Mesenchymal stem cell (in vitro differentiated cells and primary cell): ENCODE measurements around the gene SORBS2.

Experiments used
- DNase-seq: peaks from one replicate; pipeline ENCODE4 v3.0.0-alpha.2; 2013
- H2AFZ ChIP-seq: one replicate; pipeline ENCODE4 v1.6.1; 2013; ENCODE audit warnings: low read depth, mild to moderate bottlenecking, control low read depth, inconsistent platforms, low read length, moderate library complexity
- H2AK5ac ChIP-seq: 2 replicates; pipeline ENCODE4 v1.6.1; 2013; ENCODE audit warnings: low read length, moderate library complexity, mild to moderate bottlenecking, inconsistent platforms; ENCODE audit not compliant: severe bottlenecking
- H2BK120ac ChIP-seq: one replicate; pipeline ENCODE4 v1.6.1; 2013; ENCODE audit warnings: low read depth, mild to moderate bottlenecking, inconsistent platforms, low read length, moderate library complexity
- H2BK12ac ChIP-seq, 2 experiments: one replicate each; pipeline ENCODE4 v1.6.1; 2013; ENCODE audit warnings: inconsistent platforms in 2 of 2, low read length in 2 of 2, mild to moderate bottlenecking in 2 of 2, moderate library complexity in 2 of 2, control low read depth in 1 of 2
- H2BK15ac ChIP-seq: one replicate; pipeline ENCODE4 v1.6.1; 2013; ENCODE audit warnings: mild to moderate bottlenecking, low read depth, inconsistent platforms; ENCODE audit not compliant: poor library complexity, severe bottlenecking
- H2BK5ac ChIP-seq: 2 replicates; pipeline ENCODE4 v1.6.1; 2013; ENCODE audit warnings: low read depth, mild to moderate bottlenecking, low read length, control low read depth, inconsistent platforms; ENCODE audit not compliant: poor library complexity, severe bottlenecking
- H3K14ac ChIP-seq, 2 experiments: one replicate each; pipeline ENCODE4 v1.6.1; 2013; ENCODE audit warnings: inconsistent platforms in 2 of 2, low read length in 2 of 2, control low read depth in 1 of 2, mild to moderate bottlenecking in 1 of 2, moderate library complexity in 1 of 2
- H3K18ac ChIP-seq, 2 experiments: one replicate each; pipeline ENCODE4 v1.6.1; 2013; ENCODE audit warnings: inconsistent platforms in 2 of 2, low read length in 2 of 2, control low read depth in 1 of 2, low read depth in 1 of 2, mild to moderate bottlenecking in 1 of 2
- H3K23ac ChIP-seq, 2 experiments: one replicate each; pipeline ENCODE4 v1.6.1; 2013; ENCODE audit warnings: inconsistent platforms in 2 of 2, low read length in 2 of 2, mild to moderate bottlenecking in 2 of 2, moderate library complexity in 2 of 2, control low read depth in 1 of 2
- H3K27ac ChIP-seq: 2 replicates; pipeline ENCODE4 v1.5.1; 2013; ENCODE audit warnings: mild to moderate bottlenecking, moderate library complexity, low read length, control low read depth, inconsistent platforms; ENCODE audit not compliant: poor library complexity, severe bottlenecking
- H3K27me3 ChIP-seq, 2 experiments: 2 replicates each; pipeline versions ENCODE4 v1.6.1 to v1.7.0; 2013; ENCODE audit warnings: low read length in 2 of 2, mild to moderate bottlenecking in 2 of 2, moderate library complexity in 2 of 2, control low read depth in 1 of 2, inconsistent platforms in 1 of 2; ENCODE audit not compliant: control insufficient read depth in 1 of 2, insufficient read depth in 1 of 2
- H3K36me3 ChIP-seq, 2 experiments: 2 replicates each; pipeline versions ENCODE4 v1.6.1 to v1.7.0; 2013; ENCODE audit warnings: low read length in 2 of 2, control low read depth in 1 of 2, inconsistent platforms in 1 of 2, low read depth in 1 of 2, mild to moderate bottlenecking in 1 of 2; ENCODE audit not compliant: insufficient read depth in 2 of 2, control insufficient read depth in 1 of 2
- H3K4ac ChIP-seq, 2 experiments: one replicate each; pipeline ENCODE4 v1.6.1; 2013; ENCODE audit warnings: inconsistent platforms in 2 of 2, low read length in 2 of 2, mild to moderate bottlenecking in 2 of 2, moderate library complexity in 2 of 2, control low read depth in 1 of 2, low read depth in 1 of 2
- H3K4me1 ChIP-seq: 2 replicates; pipeline ENCODE4 v1.6.1; 2013; ENCODE audit warnings: low read depth, low read length, control low read depth; ENCODE audit not compliant: control insufficient read depth, insufficient read depth
- H3K4me2 ChIP-seq: 2 replicates; pipeline ENCODE4 v1.6.1; 2013; ENCODE audit warnings: low read length, mild to moderate bottlenecking, inconsistent platforms; ENCODE audit not compliant: poor library complexity, severe bottlenecking
- H3K4me3 ChIP-seq, 2 experiments: 2 replicates each; pipeline versions ENCODE4 v1.5.1 to v1.7.0; 2013; ENCODE audit warnings: low read length in 2 of 2, mild to moderate bottlenecking in 2 of 2, control low read depth in 1 of 2, low read depth in 1 of 2; ENCODE audit not compliant: insufficient read depth in 1 of 2
- H3K79me1 ChIP-seq: replicated peaks from 2 replicates; pipeline ENCODE4 v1.6.1; 2013; ENCODE audit warnings: mild to moderate bottlenecking, control low read depth, low read length, inconsistent platforms; ENCODE audit not compliant: poor library complexity, severe bottlenecking
- H3K9ac ChIP-seq: 2 replicates; pipeline ENCODE4 v1.7.0; 2013; ENCODE audit warnings: mild to moderate bottlenecking, low read length, moderate library complexity
- H3K9me3 ChIP-seq: 2 replicates; pipeline ENCODE4 v1.7.0; 2013; ENCODE audit warnings: mild to moderate bottlenecking, low read length; ENCODE audit not compliant: control insufficient read depth
- H4K8ac ChIP-seq: one replicate; pipeline ENCODE4 v1.6.1; 2013; ENCODE audit warnings: inconsistent platforms, mild to moderate bottlenecking, low read length, moderate library complexity
- H4K91ac ChIP-seq: one replicate; pipeline ENCODE4 v1.6.1; 2013; ENCODE audit warnings: mild to moderate bottlenecking, low read length, inconsistent platforms
- WGBS: methylation state at CpG from one replicate; pipeline ENCODE4 v1.1.7; 2013; ENCODE audit warnings: mixed read lengths; 5-methylcytosine and 5-hydroxymethylcytosine counted together

Gene SORBS2

DNA sequence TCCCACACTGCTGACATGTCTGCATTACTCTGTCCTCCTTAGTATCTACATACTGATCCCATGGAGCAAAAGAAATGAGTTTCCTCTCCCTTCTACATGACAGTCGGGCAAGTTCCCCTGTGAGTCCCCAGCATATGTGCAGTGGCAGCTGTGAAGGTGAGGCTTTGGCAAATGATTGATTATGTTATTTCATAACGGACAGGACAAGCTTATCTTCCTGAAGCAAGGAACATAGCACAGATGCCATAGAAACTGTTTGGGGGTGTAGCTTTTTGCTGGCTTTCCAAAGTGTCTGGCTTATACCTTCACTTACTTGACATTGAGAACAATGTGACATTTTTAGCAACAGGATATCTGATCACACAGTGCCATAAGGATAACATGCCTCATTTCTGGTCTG is 139.8 kb downstream of the SORBS2 start:
- Histone ChIP-seq H3K27ac (no peak overlapping the region), H2BK12ac (no peak overlapping the region), H3K36me3 (no peaks in the 10 kb centered on the region), H3K4me1 (no peaks in the 10 kb centered on the region), H3K14ac (no peak overlapping the region), H3K27me3 (no peaks in the 10 kb centered on the region), H4K91ac (no peak overlapping the region), H2BK120ac (no peak overlapping the region), H3K9ac (no peak overlapping the region), H3K23ac (no peak overlapping the region), H3K79me1 (no peaks in the 10 kb centered on the region), H3K18ac (no peak overlapping the region), H3K4ac (no peak overlapping the region), H2BK5ac (no peak overlapping the region), H2BK15ac (no peak overlapping the region), H3K4me2 (no peak overlapping the region), H3K4me3 (no peak overlapping the region), H3K9me3 (no peaks in the 10 kb centered on the region), H2AFZ (no peak overlapping the region), H2AK5ac (no peak overlapping the region), H4K8ac (no peak overlapping the region)
- DNase-seq: no peak
- WGBS: 42% methylated on average over 2 of the region's 2 CpGs

DNA sequence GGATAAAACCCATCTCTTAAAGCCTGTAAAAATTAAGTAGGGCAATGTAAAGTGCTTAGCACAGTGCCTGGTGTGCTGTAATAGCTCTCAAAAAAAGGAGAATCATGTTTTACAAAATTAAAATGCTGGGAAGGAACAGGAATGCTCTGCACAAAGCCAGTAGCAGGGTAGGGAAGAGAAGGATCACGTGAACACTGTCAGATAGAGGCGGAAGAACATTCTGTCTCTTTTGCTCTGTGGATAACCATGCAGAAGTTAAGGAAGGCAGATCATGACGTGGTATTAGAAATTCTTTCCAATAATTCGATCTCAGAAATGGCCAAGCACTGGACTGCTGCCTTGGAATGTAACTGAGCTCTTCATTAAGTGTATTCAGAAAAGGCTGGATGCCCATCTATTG is 140.5 kb downstream of the SORBS2 start:
- no peaks in the 10 kb centered on the region for H3K79me1 ChIP-seq
- no peak overlapping the region for H4K8ac ChIP-seq
- no peaks in the 10 kb centered on the region for H3K4me1 ChIP-seq
- H2BK12ac ChIP-seq: no peak overlapping the region
- H4K91ac ChIP-seq: no peak overlapping the region
- H2AFZ ChIP-seq: no peak overlapping the region
- no peak overlapping the region for H3K4ac ChIP-seq
- no peak overlapping the region for H3K4me2 ChIP-seq
- no peak overlapping the region for H3K9ac ChIP-seq
- no peak overlapping the region for H2BK120ac ChIP-seq
- H2BK15ac ChIP-seq: no peak overlapping the region
- H3K27ac ChIP-seq: no peak overlapping the region
- 87% methylated on average over 4 of the region's 4 CpGs for WGBS
- H2BK5ac ChIP-seq: no peak overlapping the region
- no peak overlapping the region for H3K4me3 ChIP-seq
- no peak overlapping the region for H2AK5ac ChIP-seq
- no peaks in the 10 kb centered on the region for H3K27me3 ChIP-seq
- H3K9me3 ChIP-seq: no peaks in the 10 kb centered on the region
- H3K36me3 ChIP-seq: no peaks in the 10 kb centered on the region
- H3K14ac ChIP-seq: no peak overlapping the region
- no peak overlapping the region for H3K18ac ChIP-seq
- no peak for DNase-seq
- no peak overlapping the region for H3K23ac ChIP-seq

DNA sequence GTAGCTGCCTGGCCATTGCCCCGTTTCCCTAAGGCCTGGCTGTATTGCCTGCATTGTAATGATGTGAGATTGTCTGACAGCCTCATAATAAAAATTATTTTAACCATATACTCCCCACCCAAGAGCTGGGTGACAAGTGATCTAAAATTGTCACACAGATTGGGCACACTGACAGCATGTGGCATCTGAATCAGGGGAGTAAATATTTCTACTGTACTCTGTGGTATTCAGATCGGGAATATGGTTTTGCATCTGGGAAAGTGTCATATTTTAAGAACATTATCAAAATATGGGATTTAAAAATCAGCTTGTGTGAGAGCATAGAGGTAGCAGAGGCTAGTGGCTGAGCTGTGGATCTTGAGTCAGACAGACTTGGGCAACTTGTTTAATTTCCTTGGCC is 140.9 kb downstream of the SORBS2 start:
- WGBS: 100% methylated on average over 1 of the region's 2 CpGs
- Histone ChIP-seq H3K23ac (no peak overlapping the region), H2BK15ac (no peak overlapping the region), H3K4me1 (no peaks in the 10 kb centered on the region), H3K9ac (no peak overlapping the region), H4K91ac (no peak overlapping the region), H2AFZ (no peak overlapping the region), H3K4ac (no peak overlapping the region), H3K36me3 (no peaks in the 10 kb centered on the region), H3K18ac (no peak overlapping the region), H2BK12ac (no peak overlapping the region), H2AK5ac (no peak overlapping the region), H2BK120ac (no peak overlapping the region), H3K27me3 (no peaks in the 10 kb centered on the region), H3K4me3 (no peak overlapping the region), H3K79me1 (no peaks in the 10 kb centered on the region), H3K4me2 (no peak overlapping the region), H3K14ac (no peak overlapping the region), H4K8ac (no peak overlapping the region), H2BK5ac (no peak overlapping the region), H3K9me3 (no peaks in the 10 kb centered on the region), H3K27ac (no peak overlapping the region)
- DNase-seq: no peak

DNA sequence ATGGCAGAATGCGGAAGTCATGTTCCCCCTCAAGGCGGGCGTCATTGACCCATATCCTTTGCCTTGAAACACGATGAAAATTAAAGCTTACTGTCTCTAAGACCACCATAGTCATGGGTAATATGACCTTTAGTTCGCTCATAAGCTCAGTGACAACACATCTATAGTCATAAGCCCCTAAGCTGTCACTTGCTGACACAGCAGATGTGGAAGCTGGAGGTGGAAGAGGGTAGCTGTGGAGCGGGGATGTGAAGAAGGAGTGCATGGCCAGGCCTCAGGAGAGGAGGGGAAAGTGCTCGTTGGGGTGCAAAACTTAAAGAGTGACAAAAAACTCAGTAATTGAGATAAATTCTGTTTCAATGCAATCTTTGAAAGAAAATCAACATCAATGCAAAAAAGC is 142.7 kb downstream of the SORBS2 start:
- Histone ChIP-seq H3K79me1 (no peaks in the 10 kb centered on the region), H3K4me1 (no peaks in the 10 kb centered on the region)
- DNase-seq: no peak

More for the DNA sequence above, 142.7 kb downstream of the SORBS2 start:
- Histone ChIP-seq H2AK5ac (no peak overlapping the region), H3K9me3 (no peaks in the 10 kb centered on the region), H3K23ac (no peak overlapping the region), H3K4ac (no peak overlapping the region), H2BK5ac (no peak overlapping the region), H3K4me3 (no peak overlapping the region), H2BK12ac (no peak overlapping the region), H3K18ac (no peak overlapping the region), H3K14ac (no peak overlapping the region), H4K8ac (no peak overlapping the region), H3K27ac (no peak overlapping the region), H2AFZ (no peak overlapping the region), H3K9ac (no peak overlapping the region), H3K4me2 (no peak overlapping the region), H3K27me3 (no peaks in the 10 kb centered on the region), H2BK120ac (no peak overlapping the region), H4K91ac (no peak overlapping the region), H2BK15ac (no peak overlapping the region), H3K36me3 (peaks cover 0 to 4% of the 10 kb centered on the region in 2 experiments)
- WGBS: 97% methylated on average over 6 of the region's 7 CpGs
